ENCODE measurements around the gene FOXC2.

FOXC2 gene

GRCh38 chr16:86566601-86566965, at the start of gene FOXC2:
Gene FOXC2, plus strand, starts transcription at chr16:86566829. Its CDS starts 507 bp downstream, at chr16:86567336.
- DNase-seq (ENCODE audit: low read depth, low spot score), result peak; percentile 91

- no peak for DNase-seq (ENCODE audit: low read depth, low spot score)
Measured at GRCh38 chr16:86517033-86517432, 49.6 kb upstream of the FOXC2 start.

- DNase-seq (ENCODE audit: low read depth, low spot score), result no peak
Measured at GRCh38 chr16:86517652-86518258, 48.9 kb upstream of the FOXC2 start.

DNA sequence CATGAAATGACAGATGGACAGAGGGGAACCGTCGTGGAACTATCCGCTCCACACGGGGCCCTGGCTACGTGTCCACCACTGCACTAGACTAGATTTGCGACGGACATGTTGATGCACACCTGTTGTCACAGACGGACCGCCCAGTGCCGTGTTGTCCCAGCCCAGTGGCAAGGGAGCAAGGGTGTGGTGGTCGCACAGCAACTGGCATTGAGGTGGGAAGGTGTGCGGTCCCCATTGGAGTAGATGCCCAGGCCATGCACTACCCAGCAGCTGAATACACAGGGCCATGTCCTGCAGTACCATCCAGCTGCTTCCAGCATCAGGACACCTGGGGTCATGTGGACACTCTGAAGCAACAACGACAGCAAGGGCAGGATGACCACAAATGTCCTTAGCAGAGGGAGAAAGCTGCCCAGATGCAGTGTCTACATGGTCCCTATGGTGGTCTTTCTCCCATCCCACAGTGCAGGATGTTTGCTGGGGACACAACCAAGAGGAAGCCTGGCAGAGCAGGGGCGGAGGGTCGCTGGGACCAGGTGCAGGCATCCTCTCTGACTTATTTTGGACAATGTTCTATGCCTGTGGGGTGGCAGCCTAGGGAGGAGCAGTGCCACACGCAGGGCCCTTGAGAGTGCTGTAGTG, 47.5 kb upstream of the FOXC2 start:
- DNase-seq (ENCODE audit: low read depth, low spot score), result no peak

DNA sequence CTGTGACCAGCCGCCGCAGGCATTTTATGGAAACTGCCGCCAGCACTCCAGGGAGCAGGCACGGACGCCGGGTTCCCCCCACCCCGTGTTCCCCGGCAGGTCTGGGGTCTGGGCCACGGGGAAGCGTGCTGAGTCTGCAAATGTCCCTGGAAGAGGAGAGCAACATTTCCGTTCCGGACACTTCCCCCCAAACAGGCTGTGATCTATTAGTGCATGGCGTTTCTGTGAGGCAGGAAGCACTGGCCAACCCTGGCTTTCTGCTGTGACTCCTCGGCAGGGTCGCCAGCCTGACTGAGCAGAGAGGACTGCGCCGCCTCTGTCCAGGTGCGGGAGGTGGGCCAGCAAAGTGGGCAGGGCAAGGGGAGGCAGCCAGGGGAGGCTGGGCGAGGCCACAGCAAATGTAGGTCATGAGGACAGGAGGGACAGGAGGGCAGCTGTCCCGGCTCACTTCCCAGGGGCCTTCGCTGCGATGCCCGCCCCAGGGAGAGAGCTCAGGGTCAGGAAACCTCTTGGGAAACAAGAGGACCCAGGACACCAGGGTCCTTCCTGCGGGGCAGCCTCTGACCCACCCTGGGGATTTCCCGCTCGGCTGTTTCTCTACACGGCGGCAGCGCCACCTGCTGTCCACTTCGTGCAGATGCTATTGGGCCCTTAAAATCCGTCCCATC, 46.8 kb upstream of the FOXC2 start:
- no peak for DNase-seq (ENCODE audit: low read depth, low spot score)

GRCh38 chr16:86520317-86521210, 46.1 kb upstream of the FOXC2 start:
- no peak for DNase-seq (ENCODE audit: low read depth, low spot score)

DNA sequence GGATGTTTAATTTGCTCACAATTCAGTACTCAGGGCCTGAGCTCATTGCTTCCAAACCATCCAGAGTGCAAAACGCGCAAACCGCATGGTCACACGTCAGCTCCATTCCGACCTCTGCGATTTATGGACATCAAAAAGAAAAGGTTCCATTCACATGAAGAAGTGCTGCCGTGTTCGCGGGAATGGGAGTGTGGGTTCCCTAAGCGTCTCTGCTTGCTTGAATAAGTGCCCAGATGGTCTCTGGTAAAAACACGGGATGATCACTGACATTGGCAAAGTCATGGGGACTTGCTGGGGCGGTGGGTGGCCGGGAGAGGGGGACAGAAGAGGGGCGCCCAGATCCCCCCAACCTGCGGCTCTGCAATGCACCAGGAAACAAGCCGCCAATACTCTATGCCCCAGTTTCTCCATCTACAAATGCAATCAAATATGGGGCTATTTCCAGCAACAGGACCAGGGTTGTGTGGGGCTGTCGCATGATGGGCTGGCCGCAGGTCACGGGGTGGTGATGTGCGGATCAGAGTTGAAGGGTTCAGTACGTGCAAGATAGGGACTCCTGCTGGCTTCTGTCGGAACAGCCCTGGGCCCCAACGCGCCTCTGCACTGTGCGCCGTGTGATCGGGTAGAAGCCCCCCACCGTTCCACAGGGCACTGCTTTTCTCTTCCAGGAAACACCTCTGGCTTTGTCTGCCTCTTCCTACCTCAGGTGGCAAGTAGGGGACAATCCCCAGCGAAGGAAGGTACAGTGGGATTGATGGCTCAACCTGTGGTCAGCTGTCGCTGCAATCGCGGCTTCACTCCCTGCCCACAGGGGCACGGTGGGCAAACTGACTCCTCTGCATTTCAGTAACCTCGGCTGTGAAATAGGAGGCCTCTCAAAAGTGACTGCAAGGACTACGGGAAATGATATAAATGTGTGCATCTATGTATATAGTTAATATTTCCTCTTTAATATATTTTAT, 45.1 kb upstream of the FOXC2 start:
- DNase-seq (ENCODE audit: low read depth, low spot score), result no peak

GRCh38 chr16:86522634-86523033, 44.0 kb upstream of the FOXC2 start:
- DNase-seq (ENCODE audit: low read depth, low spot score), result no peak

DNA sequence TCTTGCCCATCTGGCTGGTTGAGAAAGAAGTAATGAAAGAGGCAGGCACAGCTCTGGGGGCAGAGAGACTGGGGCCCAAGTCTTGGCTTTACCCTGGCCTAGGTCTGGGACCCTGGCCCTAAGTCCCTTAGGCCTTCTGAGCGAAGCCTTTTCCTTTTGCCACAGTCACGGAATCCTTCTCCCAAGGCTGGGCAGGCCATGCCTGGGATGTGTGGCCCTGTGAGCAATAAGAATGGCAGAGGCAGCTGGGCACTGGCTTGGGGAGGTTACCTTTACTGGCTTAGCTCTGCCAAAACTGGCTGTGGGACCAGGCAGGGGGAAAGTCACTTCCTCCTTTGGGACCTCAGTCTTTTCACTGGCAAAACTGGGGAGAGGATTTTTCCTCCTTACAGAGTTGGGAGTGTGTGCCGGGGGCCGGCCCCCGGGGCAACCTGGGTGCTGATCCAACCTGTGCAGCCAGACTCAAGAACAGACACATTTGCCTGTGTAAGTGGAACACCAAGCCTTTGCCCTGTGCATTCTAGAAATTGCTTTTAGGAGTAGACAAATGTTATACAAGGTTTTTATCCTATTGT, 43.4 kb upstream of the FOXC2 start:
- no peak for DNase-seq (ENCODE audit: low read depth, low spot score)

DNA sequence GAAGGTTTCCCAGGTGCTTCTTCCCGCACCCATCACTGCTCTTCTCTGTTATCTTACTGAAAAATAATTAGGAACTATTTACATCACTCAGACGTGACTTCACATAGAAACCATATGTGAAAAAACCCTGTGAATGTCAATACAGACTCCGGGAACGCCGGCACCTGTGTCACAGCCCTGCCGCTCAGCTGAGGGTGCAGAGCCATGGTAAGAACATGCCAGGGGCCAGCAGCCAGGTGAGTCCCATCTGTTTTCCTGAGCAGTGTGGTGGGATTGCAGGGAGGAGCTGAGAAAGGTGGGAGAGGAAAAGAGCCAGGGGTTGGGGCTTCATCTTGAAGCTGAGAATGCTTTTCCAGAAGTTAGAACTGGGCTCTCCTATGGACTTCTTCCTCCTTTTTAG, 42.6 kb upstream of the FOXC2 start:
- no peak for DNase-seq (ENCODE audit: low read depth, low spot score)

GRCh38 chr16:86525696-86526095, 40.9 kb upstream of the FOXC2 start:
- no peak for DNase-seq (ENCODE audit: low read depth, low spot score)

DNA sequence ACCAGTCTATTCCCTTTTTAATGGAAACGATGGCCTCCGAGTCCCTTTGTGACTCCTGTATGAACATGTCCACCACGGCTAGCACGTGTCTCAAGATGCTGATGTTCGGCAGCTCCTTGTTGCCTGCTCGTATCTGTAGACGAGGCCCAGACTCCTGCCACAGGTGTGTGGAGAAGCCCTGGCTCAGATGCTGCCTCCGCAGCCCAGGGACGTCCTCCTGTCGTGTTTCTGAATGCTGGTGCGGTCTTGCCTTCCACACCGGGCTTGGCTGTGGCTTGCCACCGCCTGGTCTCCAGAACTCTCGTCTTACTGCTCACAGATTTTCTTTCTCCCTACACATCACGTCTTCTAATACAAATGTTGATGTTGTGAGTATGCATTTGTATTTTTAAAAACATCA, 39.3 kb upstream of the FOXC2 start:
- DNase-seq (ENCODE audit: low read depth, low spot score), result no peak

DNA sequence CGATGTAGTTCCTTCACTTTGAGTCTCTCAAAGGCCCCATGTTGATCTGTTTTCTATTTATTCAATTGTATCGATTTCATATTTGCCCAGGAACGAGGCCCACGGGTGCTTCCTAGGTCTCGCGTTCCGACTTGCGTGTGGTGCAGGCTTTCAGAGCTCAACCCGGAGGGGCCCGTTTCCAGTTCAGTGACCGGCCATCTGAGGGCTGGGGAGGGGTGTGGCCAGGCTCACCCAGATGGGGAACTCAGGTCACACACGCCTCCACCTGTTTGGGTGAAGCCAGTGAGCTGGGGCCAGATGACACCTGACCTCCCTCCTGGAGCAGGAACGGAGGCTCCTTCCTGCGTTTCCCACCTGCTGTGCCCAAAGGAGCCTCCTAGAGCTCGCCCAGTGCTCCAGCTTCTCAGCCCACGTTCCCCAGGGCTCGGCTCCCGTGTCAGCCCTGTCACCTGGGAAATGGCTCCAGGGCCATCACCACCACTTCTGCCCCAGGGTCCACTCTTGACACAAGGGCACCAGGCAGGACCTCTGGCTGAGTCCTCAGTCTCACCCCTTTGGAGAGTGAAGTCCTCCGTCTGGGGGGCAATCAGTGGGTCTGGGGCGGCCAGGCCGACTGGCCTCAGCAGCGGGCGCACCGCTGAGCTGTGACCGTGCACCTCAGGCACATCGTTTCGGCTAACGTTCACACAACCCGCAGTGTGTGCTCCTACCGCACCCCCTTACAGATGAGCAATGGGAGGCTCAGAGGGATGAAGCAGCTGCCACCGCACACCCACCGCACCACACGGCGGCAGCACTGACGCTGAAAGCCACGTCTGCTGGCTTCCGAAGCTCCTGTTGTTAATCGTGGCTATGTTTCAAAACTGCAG, 38.3 kb upstream of the FOXC2 start:
- DNase-seq (ENCODE audit: low read depth, low spot score), result no peak

DNA sequence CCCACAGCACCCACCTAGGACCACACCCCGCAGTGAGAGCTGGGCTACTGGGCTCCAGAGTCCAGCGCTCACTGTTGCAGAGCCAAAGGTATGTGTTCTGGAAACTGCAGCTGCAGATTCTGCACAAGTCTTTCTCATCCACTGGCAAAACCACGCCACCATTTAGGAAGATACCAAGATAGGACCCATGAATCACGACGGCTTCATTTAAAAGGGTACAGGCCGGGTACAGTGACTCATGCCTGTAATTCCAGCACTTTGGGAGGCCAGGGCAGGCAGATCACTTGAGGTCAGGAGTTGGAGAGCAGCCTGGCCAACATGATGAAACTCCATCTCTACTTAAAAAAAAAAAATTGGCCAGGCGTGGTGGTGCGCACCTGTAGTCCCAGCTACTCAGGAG, 37.5 kb upstream of the FOXC2 start:
- DNase-seq (ENCODE audit: low read depth, low spot score), result no peak

GRCh38 chr16:86530251-86531190, 36.1 kb upstream of the FOXC2 start:
- no peak for DNase-seq (ENCODE audit: low read depth, low spot score)

DNA sequence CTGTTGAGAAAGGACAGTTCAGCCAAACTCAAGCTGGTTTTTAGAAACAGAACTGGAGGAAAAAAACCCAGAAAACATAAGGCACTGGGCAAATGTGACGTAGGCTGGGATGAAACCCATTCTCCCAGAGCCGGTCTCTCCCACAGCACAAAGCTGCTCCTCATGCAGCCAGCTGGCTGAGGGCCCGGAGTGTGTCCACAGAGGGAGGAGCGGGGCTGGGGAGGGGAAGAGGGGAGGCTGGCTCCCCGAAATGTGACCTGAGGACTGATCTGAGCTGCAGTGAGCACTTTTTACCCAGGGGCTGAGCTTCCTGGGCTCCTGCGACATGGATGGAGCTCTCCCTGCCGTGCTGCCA, 35.5 kb upstream of the FOXC2 start:
- DNase-seq (ENCODE audit: low read depth, low spot score), result no peak

- DNase-seq (ENCODE audit: low read depth, low spot score), result no peak
Measured at GRCh38 chr16:86531641-86532525, 34.7 kb upstream of the FOXC2 start.

DNA sequence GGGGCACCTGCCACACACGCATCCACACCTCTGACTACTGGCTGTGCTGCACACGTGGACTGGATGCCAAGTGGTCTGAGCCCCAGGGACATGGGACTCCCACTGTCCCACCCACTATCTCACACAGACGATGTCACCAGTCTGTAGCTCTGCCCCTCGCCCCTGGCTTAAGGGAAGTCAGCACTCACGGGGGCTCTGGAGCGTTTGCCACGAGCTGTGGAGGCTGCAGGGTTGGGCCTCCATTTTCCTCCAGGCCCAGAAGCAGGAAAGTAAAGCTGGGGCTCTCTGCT, 34.2 kb upstream of the FOXC2 start:
- no peak for DNase-seq (ENCODE audit: low read depth, low spot score)
